HL-60 (cell line): ENCODE data around the gene RELL1.

Experiments used
- DNase-seq, 2 experiments: peaks; one replicate each; pipeline ENCODE4 v3.0.0-alpha.2; 2010 to 2020; ENCODE audit warnings: low read depth in 1 of 2, low spot score in 1 of 2
- H3K27ac ChIP-seq: fragments of 250-450 bp; sonication (Bioruptor Pico); replicated peaks from 2 replicates; pipeline ENCODE4 v1.5.1; 2020; ENCODE audit warnings: mild to moderate bottlenecking, moderate library complexity
- H3K27me3 ChIP-seq: fragments of 250-450 bp; sonication (Bioruptor Pico); 2 replicates; pipeline ENCODE4 v1.5.1; 2021; ENCODE audit warnings: mild to moderate bottlenecking, moderate library complexity; ENCODE audit not compliant: insufficient read depth, poor library complexity, severe bottlenecking
- H3K4me3 ChIP-seq: replicated peaks from 2 replicates; pipeline ENCODE4 v1.5.1; 2011; ENCODE audit warnings: mild to moderate bottlenecking, control low read depth, low read length; ENCODE audit not compliant: insufficient read depth
- GABPA ChIP-seq: IDR thresholded peaks from 2 replicates; pipeline ENCODE4 v1.6.1; 2012; ENCODE audit warnings: low read depth
- POLR2AphosphoS5 ChIP-seq: IDR thresholded peaks from 2 replicates; pipeline ENCODE4 v1.6.1; 2012; ENCODE audit warnings: low read depth
- SPI1 ChIP-seq: IDR thresholded peaks from 2 replicates; pipeline ENCODE4 v1.6.1; 2012; ENCODE audit warnings: low read depth, mild to moderate bottlenecking, borderline replicate concordance
- TF ChIP-seq, protein P1 (sequence below): IDR thresholded peaks from 2 replicates; pipeline ENCODE4 v1.6.1; 2012; ENCODE audit warnings: low read depth; ENCODE audit not compliant: insufficient replicate concordance
- TF ChIP-seq, protein P2 (sequence below): IDR thresholded peaks from one replicate; pipeline ENCODE4 v1.5.1; 2011; ENCODE audit warnings: low read length, control low read depth, inconsistent platforms; ENCODE audit not compliant: insufficient read depth

RELL1 gene

DNA sequence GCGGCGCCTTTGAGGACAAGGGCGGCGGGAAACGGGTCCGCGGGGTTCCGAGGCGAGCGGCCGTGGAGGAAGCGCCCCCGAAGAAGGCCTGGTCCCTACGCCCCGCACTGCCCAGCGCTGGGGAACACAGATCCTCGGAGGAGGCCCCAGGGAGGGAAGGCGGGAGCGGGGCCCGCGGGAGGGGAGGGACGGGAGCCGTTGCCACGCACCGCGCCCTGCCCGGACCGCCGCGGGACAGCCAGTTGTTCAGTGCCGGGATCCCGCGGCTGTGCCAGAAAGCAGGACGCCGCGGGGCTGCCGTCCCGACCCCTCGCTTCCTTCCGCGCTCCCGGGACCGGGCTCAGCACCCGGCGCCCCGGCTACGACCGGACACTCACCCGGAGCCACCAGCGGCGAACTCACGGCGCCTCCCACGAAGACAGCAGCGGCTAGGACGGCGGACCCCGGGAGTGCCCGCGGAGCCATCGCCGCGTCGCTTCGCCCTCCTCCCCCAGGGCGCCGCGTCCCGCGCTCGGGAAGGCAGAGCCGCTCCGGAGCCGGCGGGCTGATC, 278 bp downstream of the RELL1 start:
- Histone ChIP-seq H3K27ac (peak overlapping the region; percentile 97), H3K27me3 (no peaks in the 10 kb centered on the region), H3K4me3 (peak overlapping the region; percentile 85)
- peak; percentile 54 for TF ChIP-seq POLR2AphosphoS5
- TF ChIP-seq, protein P1, sequence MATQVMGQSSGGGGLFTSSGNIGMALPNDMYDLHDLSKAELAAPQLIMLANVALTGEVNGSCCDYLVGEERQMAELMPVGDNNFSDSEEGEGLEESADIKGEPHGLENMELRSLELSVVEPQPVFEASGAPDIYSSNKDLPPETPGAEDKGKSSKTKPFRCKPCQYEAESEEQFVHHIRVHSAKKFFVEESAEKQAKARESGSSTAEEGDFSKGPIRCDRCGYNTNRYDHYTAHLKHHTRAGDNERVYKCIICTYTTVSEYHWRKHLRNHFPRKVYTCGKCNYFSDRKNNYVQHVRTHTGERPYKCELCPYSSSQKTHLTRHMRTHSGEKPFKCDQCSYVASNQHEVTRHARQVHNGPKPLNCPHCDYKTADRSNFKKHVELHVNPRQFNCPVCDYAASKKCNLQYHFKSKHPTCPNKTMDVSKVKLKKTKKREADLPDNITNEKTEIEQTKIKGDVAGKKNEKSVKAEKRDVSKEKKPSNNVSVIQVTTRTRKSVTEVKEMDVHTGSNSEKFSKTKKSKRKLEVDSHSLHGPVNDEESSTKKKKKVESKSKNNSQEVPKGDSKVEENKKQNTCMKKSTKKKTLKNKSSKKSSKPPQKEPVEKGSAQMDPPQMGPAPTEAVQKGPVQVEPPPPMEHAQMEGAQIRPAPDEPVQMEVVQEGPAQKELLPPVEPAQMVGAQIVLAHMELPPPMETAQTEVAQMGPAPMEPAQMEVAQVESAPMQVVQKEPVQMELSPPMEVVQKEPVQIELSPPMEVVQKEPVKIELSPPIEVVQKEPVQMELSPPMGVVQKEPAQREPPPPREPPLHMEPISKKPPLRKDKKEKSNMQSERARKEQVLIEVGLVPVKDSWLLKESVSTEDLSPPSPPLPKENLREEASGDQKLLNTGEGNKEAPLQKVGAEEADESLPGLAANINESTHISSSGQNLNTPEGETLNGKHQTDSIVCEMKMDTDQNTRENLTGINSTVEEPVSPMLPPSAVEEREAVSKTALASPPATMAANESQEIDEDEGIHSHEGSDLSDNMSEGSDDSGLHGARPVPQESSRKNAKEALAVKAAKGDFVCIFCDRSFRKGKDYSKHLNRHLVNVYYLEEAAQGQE: no peak
- no peak for DNase-seq

DNA sequence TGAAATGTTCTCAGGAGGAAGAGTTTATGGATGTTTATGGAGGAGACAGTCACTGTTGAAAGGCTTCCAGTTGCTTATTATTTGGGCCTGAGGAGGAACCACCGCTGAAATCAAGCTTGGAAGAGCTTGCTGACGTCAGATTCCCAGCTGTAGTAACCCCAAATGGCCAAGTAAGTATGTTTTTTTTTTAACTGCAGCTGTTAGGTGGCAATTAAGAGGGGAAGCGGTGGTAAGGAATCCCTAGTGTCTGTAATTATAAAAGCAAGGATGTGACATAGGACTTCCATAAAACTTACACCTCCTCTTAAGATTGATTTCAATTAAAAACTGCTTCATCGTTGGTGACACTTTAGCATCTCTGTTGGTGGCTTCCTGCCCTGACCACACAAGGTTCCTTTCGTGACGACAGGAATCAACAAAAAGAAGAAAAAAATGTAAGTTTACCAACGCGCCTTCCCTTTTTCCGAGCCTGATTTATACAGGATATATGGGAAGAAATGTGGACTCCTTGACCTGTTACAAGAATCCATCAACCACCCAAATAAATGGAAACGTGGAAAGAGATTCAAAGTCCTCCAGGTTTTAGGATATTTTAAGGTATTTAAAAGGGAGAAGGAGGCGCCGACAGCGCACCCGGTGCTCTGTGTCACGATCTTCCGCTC, 884 bp downstream of the RELL1 start:
- Histone ChIP-seq H3K4me3 (peak overlapping the region; percentile 85), H3K27me3 (no peaks in the 10 kb centered on the region), H3K27ac (peak overlapping the region; percentile 97)
- TF ChIP-seq, protein P2, sequence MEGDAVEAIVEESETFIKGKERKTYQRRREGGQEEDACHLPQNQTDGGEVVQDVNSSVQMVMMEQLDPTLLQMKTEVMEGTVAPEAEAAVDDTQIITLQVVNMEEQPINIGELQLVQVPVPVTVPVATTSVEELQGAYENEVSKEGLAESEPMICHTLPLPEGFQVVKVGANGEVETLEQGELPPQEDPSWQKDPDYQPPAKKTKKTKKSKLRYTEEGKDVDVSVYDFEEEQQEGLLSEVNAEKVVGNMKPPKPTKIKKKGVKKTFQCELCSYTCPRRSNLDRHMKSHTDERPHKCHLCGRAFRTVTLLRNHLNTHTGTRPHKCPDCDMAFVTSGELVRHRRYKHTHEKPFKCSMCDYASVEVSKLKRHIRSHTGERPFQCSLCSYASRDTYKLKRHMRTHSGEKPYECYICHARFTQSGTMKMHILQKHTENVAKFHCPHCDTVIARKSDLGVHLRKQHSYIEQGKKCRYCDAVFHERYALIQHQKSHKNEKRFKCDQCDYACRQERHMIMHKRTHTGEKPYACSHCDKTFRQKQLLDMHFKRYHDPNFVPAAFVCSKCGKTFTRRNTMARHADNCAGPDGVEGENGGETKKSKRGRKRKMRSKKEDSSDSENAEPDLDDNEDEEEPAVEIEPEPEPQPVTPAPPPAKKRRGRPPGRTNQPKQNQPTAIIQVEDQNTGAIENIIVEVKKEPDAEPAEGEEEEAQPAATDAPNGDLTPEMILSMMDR: no peak
- TF ChIP-seq, protein P1: no peak
- TF ChIP-seq POLR2AphosphoS5 (no peak), GABPA (no peak), SPI1 (no peak; the same call in 1 of the 2 replicates)
- DNase-seq: peak; percentile 58 to 74

DNA sequence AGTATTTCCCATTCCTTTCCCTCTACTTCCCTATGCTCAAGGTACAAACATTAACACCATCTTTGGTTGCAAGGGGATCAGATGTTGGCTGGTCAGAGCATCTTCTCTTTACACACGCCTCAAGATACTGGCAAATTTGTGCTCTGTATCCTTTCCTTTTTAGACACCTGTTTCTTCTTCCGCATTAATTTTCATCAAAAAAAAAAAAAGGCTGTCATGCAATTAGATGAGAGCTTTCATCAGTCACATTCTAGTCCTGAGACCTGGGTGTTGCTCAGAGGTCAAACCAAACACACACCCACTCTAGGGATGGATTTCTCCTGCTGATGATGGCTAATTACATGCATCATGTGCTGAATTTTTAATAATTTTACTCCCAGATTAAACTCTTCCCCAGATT, 2.0 kb downstream of the RELL1 start:
- TF ChIP-seq SPI1 (no peak), GABPA (no peak), POLR2AphosphoS5 (no peak)
- TF ChIP-seq, protein P2: no peak
- Histone ChIP-seq H3K27ac (peak overlapping the region; percentile 97), H3K4me3 (no peak overlapping the region), H3K27me3 (no peaks in the 10 kb centered on the region)
- DNase-seq: no peak

DNA sequence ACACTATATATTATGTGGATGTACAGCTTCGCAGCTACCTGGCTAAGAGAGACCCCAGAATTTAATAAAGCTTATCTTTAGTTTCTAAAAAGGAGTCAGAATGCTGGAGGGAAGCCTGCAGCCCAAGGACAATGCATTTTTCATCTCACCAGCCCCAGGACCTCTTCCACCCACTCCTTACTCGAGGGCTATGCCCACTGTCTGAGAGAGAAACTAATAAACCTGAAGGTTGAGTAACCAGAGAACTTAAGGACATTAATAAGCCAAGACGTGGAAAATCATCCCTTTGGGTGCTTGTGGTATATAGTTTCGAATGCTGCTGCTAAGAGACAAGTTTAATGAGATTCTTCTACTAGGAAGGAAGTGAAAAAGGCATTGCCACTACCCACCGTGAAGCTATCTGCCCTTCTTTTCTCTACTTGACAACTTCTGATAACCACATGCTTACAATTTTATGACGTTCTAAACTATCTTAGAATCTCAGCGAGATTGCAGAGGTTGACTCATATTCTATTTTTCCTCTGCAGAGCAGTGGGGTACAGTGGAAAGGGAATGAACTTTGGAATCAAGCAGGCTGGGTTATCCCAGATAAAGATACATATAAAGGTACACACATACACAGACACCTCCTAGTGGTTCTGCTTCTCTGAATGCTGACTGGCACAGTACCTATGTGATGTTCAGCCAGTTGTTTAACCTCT, 3.3 kb downstream of the RELL1 start:
- Histone ChIP-seq H3K4me3 (no peak overlapping the region), H3K27ac (no peak overlapping the region; the same call in 1 of the 2 replicates), H3K27me3 (no peaks in the 10 kb centered on the region)
- TF ChIP-seq SPI1 (peak; percentile 49; the same call in 1 of the 2 replicates), POLR2AphosphoS5 (no peak), GABPA (no peak)
- TF ChIP-seq, protein P2: no peak
- TF ChIP-seq, protein P1: no peak
- no peak for DNase-seq
